Suprapubic skin (tissue), 4 donors: ENCODE measurements around the gene RASA3. TPM values are rescaled to one million over a fixed set of nuclear protein-coding genes. Genes with fewer than 3 reads are reported as not detected.
A peak's percentile ranks its signal among the peaks of the same experiment; 100 is the strongest.

Experiments used
- DNase-seq, 2 donors: peaks; one replicate each; pipeline ENCODE4 v3.0.0-alpha.2; 2019; ENCODE audit warnings: low spot score in 2 of 2
- H3K27ac ChIP-seq: fragments of 200-600 bp; sonication (generic); one replicate; pipeline ENCODE4 v1.5.1; 2019
- H3K27me3 ChIP-seq: fragments of 200-600 bp; sonication (generic); one replicate; pipeline ENCODE4 v1.5.1; 2019
- H3K36me3 ChIP-seq: fragments of 200-600 bp; sonication (generic); one replicate; pipeline ENCODE4 v1.5.1; 2019
- H3K4me1 ChIP-seq: fragments of 200-600 bp; sonication (generic); one replicate; pipeline ENCODE4 v1.5.1; 2019
- H3K4me3 ChIP-seq: fragments of 200-600 bp; sonication (generic); one replicate; pipeline ENCODE4 v1.5.1; 2019; ENCODE audit warnings: mild to moderate bottlenecking
- H3K9me3 ChIP-seq: fragments of 200-600 bp; sonication (generic); one replicate; pipeline ENCODE4 v1.5.1; 2019
- EP300 ChIP-seq: sonication (generic); formaldehyde crosslinking; IDR thresholded peaks from one replicate; pipeline ENCODE4 v1.6.1; 2017; ENCODE audit warnings: antibody characterized with exemption
- POLR2A ChIP-seq, 2 donors: fragments of 450-650 bp; IDR thresholded peaks; one replicate each; pipeline ENCODE4 v1.6.1; 2017; ENCODE audit warnings: antibody characterized with exemption in 2 of 2, mild to moderate bottlenecking in 2 of 2, moderate library complexity in 2 of 2
- POLR2AphosphoS5 ChIP-seq, 3 donors: sonication (generic); formaldehyde crosslinking; IDR thresholded peaks; one replicate each; pipeline ENCODE4 v1.6.1; 2017; ENCODE audit warnings: antibody characterized with exemption in 3 of 3
- WGBS: methylation state at CpG from one replicate; pipeline ENCODE4 v1.1.5; 2018; 5-methylcytosine and 5-hydroxymethylcytosine counted together
- total RNA-seq, 4 donors: library from RNA; depleted of rRNA; stranded (reverse); fragments of >200 nt; gene quantifications; one replicate each; pipeline ENCODE4 v1.1.0, GENCODE V29; 2016
- TF ChIP-seq, protein P1 (sequence below), 2 donors: fragments of 200-600 bp in 1 of 2; fragments of 450-650 bp in 1 of 2; sonication (generic) in 1 of 2; IDR thresholded peaks; one replicate each; pipeline ENCODE4 v1.5.1; 2016 to 2019; ENCODE audit warnings: antibody characterized with exemption in 2 of 2, mild to moderate bottlenecking in 1 of 2, moderate library complexity in 1 of 2

The RASA3 gene
- total RNA-seq, 4 donors from 2014 or later = 15.3 to 37.1 (median 16.4) TPM

DNA sequence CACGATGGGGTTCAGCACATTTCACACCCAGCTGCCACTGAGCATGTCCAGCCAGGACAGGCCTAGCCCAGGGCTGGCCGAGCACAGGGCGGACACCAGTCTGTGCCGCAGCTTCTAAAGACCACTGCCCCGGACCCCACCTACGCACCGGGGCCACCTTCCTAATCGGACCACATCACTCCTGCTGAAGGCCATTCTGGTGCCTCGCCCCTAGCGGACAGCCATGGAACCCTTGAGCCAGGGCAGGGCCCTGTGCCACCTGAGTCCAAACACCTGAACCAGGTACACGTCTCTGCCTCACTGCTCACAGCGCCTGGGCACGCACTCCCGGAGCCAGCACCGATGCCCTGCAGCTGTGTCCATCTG lies 150.1 kb downstream of the RASA3 start:
- Histone ChIP-seq H3K9me3 (no peaks in the 10 kb centered on the region), H3K36me3 (peaks cover 39% of the 10 kb centered on the region), H3K27ac (no peak overlapping the region), H3K4me1 (peaks cover 24% of the 10 kb centered on the region), H3K27me3 (no peaks in the 10 kb centered on the region), H3K4me3 (no peak overlapping the region)
- 100% methylated on average over 2 of the region's 15 CpGs for WGBS
- TF ChIP-seq EP300 (no peak), POLR2AphosphoS5 (IDR thresholded peaks at IDR 0.05) (no peak), POLR2A (IDR thresholded peaks at IDR 0.05) (no peak)
- TF ChIP-seq, protein P1, sequence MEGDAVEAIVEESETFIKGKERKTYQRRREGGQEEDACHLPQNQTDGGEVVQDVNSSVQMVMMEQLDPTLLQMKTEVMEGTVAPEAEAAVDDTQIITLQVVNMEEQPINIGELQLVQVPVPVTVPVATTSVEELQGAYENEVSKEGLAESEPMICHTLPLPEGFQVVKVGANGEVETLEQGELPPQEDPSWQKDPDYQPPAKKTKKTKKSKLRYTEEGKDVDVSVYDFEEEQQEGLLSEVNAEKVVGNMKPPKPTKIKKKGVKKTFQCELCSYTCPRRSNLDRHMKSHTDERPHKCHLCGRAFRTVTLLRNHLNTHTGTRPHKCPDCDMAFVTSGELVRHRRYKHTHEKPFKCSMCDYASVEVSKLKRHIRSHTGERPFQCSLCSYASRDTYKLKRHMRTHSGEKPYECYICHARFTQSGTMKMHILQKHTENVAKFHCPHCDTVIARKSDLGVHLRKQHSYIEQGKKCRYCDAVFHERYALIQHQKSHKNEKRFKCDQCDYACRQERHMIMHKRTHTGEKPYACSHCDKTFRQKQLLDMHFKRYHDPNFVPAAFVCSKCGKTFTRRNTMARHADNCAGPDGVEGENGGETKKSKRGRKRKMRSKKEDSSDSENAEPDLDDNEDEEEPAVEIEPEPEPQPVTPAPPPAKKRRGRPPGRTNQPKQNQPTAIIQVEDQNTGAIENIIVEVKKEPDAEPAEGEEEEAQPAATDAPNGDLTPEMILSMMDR (IDR thresholded peaks at IDR 0.05) = no peak
- DNase-seq = peak; percentile 58 to 65

DNA sequence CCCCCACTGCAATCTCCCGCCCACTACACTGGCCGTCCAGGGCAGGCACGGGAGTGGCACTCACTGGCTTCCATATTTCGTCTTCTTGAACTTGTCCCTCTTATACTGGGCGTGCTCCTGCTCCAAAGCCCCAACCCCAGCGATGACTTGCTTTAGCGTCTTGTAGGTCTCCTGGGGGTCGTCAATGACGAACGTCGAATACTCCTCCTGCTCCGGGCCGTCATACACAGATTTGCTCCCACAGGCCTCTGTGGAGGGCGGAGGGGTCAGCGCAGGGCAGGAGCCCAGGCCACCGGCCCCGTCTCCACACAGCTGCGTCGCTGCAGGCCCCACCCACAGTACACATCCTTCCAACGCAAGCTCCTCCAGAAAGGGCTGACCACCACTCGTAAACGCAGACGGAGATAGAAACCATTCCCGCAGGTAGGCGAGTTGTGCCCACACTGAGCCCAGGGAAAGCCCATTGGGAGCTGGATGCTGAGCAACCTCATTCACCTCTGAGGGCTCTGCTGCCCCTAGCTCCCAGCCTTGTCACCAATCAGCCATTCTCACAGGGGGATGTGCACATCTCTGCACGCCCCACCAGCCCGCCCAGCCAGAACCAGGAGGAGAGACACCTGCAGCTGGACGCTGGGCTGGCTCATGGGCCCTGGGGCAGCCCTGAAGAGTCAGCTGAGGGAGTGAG lies 150.7 kb downstream of the RASA3 start:
- DNase-seq = peak in 1 of 2 donors; percentile 49
- WGBS = 85% methylated on average over 26 of the region's 28 CpGs
- Histone ChIP-seq H3K27me3 (no peaks in the 10 kb centered on the region), H3K27ac (no peak overlapping the region), H3K36me3 (peaks cover 40% of the 10 kb centered on the region), H3K9me3 (no peaks in the 10 kb centered on the region), H3K4me3 (no peak overlapping the region), H3K4me1 (peaks cover 24% of the 10 kb centered on the region)
- no peak for TF ChIP-seq POLR2AphosphoS5 (IDR thresholded peaks at IDR 0.05)
- TF ChIP-seq EP300 = no peak
- TF ChIP-seq, protein P1 (IDR thresholded peaks at IDR 0.05) = no peak
- TF ChIP-seq POLR2A (IDR thresholded peaks at IDR 0.05) = no peak

DNA sequence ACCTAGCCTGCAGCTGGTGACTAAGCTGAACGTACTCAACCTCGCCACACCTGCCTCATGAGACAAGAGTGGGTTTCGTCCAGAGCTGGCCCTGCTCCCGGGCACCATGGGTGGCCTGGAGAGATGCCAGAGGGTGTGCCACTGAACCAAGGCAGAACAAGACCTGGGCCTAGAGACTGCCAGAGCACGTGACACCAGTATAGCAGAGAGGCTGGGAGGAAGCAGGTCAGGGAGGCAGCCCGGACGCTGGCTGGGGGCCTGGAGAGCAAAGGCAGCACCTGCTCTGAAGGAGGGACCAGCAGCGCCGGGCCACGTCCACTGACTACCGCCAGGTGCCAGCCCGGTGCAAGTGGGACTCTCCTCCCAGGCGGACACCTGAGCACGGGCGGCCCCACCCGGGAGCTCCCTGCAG lies 151.2 kb downstream of the RASA3 start:
- peak; percentile 81 to 85 for DNase-seq
- no peak for TF ChIP-seq EP300
- TF ChIP-seq POLR2AphosphoS5 (IDR thresholded peaks at IDR 0.05) = peak in 2 of 3 donors; percentile 22 to 49
- TF ChIP-seq, protein P1 (IDR thresholded peaks at IDR 0.05) = no peak
- H3K36me3 ChIP-seq = peaks cover 40% of the 10 kb centered on the region
- H3K9me3 ChIP-seq = no peaks in the 10 kb centered on the region
- H3K27ac ChIP-seq = peak overlapping the region; percentile 65
- H3K4me1 ChIP-seq = peaks cover 24% of the 10 kb centered on the region
- H3K4me3 ChIP-seq = no peak overlapping the region
- H3K27me3 ChIP-seq = no peaks in the 10 kb centered on the region
- 44% methylated on average over 9 of the region's 16 CpGs for WGBS

DNA sequence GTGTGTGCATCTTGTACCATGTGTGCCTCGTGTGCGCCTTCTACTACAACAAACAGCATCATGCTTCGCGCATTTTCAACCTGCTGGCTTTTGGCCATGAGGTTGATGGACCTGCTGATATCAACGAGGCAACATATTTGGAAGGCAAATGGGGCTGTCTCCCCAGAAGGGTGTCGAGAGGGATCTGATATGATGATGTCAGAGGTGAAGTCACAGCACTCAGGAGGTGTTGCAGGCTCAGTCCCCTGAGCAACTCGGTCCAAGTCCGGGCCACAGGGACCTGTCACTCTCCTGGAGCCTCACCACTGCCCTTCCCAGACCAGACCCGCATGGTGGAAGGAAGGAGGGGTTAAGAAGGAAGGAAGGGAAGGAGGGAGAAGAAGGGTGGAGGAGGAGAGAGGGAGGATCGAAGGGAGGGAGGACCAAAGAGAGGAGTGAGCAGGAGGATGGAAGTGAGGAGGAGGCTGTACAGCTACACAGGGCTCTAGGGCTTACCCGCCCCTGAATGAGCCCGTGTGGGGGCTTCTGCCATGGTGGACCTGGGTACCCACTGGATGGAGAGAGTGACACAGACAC lies 151.8 kb downstream of the RASA3 start:
- DNase-seq = peak in 1 of 2 donors; percentile 55
- H3K27me3 ChIP-seq = no peaks in the 10 kb centered on the region
- peaks cover 24% of the 10 kb centered on the region for H3K4me1 ChIP-seq
- TF ChIP-seq POLR2A (IDR thresholded peaks at IDR 0.05) = no peak
- no peak for TF ChIP-seq EP300
- TF ChIP-seq, protein P1 (IDR thresholded peaks at IDR 0.05) = no peak
- TF ChIP-seq POLR2AphosphoS5 (IDR thresholded peaks at IDR 0.05) = no peak
- H3K27ac ChIP-seq = peak overlapping the region; percentile 65
- 88% methylated on average over 12 of the region's 12 CpGs for WGBS
- no peaks in the 10 kb centered on the region for H3K9me3 ChIP-seq
- peaks cover 41% of the 10 kb centered on the region for H3K36me3 ChIP-seq
- H3K4me3 ChIP-seq = no peak overlapping the region

DNA sequence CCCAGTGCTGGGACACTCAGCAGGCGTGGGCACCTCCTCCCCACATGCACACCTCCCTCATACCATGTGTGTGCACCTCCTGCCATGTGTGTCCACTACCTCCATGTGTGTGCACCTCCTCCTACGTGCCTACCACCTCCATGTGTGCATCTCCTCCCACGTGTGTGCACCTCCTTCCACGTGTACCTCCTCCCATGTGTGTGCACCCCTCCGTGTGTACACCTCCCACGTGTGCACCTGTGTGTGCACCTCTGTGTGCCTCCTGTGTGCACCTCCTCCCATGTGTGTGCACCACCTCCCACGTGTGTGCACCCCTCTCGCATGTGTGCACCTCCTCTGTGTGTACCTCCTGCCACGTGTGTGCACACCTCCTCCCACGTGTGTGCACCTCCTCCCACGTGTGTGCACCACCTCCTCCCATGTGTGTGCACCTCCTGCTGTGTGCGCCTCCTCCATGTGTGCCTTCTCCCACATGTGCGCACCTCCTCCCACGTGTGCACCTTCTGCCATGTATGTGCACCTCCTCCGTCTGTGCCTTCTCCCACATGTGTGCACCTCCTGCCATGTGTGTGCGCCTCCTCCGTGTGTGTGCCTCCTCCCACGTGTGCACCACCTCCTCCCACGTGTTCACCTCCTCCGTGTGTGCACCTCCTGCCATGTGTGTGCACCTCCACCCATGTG lies 152.5 kb downstream of the RASA3 start:
- peak in 1 of 2 donors; percentile 44 for DNase-seq
- H3K27me3 ChIP-seq = no peaks in the 10 kb centered on the region
- no peak for TF ChIP-seq EP300
- TF ChIP-seq POLR2AphosphoS5 (IDR thresholded peaks at IDR 0.05) = no peak
- TF ChIP-seq POLR2A (IDR thresholded peaks at IDR 0.05) = no peak
- TF ChIP-seq, protein P1 (IDR thresholded peaks at IDR 0.05) = no peak
- no peak overlapping the region for H3K27ac ChIP-seq
- H3K4me1 ChIP-seq = peaks cover 29% of the 10 kb centered on the region
- peaks cover 48% of the 10 kb centered on the region for H3K36me3 ChIP-seq
- 89% methylated on average over 20 of the region's 20 CpGs for WGBS
- H3K9me3 ChIP-seq = no peaks in the 10 kb centered on the region
- no peak overlapping the region for H3K4me3 ChIP-seq
